Stomach (tissue), 4 donors: ENCODE measurements around the gene CAPN5.

Experiments
- EP300 ChIP-seq: sonication (generic); formaldehyde crosslinking; IDR thresholded peaks from one replicate; pipeline ENCODE4 v1.6.1; 2017; ENCODE audit warnings: antibody characterized with exemption
- POLR2AphosphoS5 ChIP-seq, 3 donors: sonication (generic); formaldehyde crosslinking; IDR thresholded peaks; one replicate each; pipeline ENCODE4 v1.6.1; 2016; ENCODE audit warnings: antibody characterized with exemption in 3 of 3
- TF ChIP-seq, protein P1 (sequence below), 7 experiments: fragments of 450-650 bp in 4 of 7; fragments of 200-600 bp in 3 of 7; sonication (generic) in 3 of 7; IDR thresholded peaks; one replicate each; pipeline ENCODE4 v1.5.1; 2016 to 2019; ENCODE audit warnings: antibody characterized with exemption in 7 of 7, control low read depth in 2 of 7, mild to moderate bottlenecking in 1 of 7

DNA sequence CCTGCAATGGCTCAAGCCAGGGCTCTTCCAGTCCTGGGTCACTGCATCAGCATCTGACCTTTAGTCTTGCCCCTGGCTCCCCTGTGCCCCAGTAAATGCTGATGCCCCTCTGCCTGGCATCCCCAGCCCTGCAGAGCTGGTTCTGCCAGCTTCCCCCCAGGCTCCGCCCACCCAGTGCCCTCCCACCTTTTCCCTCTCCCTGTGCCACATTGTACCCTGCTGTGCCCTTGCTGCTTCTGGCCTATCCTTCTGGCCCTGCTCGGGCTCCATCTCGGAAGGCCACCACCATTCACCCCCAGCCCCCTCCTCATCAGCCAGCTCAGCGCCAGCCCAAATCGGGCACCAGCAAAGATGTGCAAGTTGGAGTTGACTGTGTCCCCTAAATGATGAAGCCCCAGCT lies 7.4 kb downstream of the CAPN5 start:
- TF ChIP-seq, protein P1, sequence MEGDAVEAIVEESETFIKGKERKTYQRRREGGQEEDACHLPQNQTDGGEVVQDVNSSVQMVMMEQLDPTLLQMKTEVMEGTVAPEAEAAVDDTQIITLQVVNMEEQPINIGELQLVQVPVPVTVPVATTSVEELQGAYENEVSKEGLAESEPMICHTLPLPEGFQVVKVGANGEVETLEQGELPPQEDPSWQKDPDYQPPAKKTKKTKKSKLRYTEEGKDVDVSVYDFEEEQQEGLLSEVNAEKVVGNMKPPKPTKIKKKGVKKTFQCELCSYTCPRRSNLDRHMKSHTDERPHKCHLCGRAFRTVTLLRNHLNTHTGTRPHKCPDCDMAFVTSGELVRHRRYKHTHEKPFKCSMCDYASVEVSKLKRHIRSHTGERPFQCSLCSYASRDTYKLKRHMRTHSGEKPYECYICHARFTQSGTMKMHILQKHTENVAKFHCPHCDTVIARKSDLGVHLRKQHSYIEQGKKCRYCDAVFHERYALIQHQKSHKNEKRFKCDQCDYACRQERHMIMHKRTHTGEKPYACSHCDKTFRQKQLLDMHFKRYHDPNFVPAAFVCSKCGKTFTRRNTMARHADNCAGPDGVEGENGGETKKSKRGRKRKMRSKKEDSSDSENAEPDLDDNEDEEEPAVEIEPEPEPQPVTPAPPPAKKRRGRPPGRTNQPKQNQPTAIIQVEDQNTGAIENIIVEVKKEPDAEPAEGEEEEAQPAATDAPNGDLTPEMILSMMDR (IDR thresholded peaks at IDR 0.05) = no peak
- no peak for TF ChIP-seq EP300
- no peak for TF ChIP-seq POLR2AphosphoS5 (IDR thresholded peaks at IDR 0.05)
